ENCODE results near the gene ATP13A3. TPM values are rescaled to one million over a fixed set of nuclear protein-coding genes. Genes with fewer than 3 reads are reported as not detected.

Gene ATP13A3
- total and polyA plus RNA-seq, 9 of the 15 experiments (the other 6 are each of a cell fraction or from before 2014, with no cell fraction given) = 16.6 to 135 (median 86.6) TPM

DNA sequence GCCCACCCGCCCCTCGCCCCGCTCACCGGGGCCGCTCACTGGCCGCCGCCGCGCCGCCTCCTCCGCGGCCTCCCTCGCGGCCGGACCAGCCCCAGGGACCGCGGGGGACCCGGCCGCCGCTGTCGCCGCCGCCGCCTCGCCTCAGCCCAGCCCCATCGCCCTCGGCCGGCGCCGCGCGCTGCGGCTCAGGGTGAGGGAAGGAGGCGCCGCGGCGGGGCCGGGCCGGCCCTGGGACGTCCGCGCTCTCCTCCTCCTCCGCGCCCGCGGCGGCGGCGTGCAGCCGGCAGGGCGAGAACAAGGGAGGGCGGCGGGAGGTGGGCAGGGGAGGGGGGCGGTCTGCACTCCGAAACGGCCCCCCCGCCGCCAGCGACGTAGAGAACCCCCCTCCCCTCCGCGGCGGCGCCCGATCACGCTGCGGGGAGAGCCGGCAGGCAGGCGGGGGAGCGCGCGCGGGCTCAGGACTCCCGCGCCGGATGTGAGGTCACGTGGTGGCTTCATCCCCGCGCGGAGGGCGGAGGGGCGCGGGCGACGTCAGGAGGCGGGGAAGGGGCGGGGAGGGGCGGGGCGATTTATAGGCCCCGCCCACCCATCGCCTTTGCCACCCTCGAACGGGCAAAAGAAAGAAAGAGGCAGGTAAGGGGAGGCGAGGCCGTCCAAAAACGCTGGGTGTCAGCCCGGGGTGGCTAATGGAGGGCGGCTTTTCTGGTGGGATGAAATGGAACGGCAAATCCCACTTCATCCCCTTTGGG, at the start of gene ATP13A3 (continued):
- TF ChIP-seq, protein P1, sequence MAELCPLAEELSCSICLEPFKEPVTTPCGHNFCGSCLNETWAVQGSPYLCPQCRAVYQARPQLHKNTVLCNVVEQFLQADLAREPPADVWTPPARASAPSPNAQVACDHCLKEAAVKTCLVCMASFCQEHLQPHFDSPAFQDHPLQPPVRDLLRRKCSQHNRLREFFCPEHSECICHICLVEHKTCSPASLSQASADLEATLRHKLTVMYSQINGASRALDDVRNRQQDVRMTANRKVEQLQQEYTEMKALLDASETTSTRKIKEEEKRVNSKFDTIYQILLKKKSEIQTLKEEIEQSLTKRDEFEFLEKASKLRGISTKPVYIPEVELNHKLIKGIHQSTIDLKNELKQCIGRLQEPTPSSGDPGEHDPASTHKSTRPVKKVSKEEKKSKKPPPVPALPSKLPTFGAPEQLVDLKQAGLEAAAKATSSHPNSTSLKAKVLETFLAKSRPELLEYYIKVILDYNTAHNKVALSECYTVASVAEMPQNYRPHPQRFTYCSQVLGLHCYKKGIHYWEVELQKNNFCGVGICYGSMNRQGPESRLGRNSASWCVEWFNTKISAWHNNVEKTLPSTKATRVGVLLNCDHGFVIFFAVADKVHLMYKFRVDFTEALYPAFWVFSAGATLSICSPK (IDR thresholded peaks at IDR 0.05; ENCODE audit: borderline replicate concordance) = no peak
- TF ChIP-seq KHSRP (IDR thresholded peaks at IDR 0.05) (no peak), ZNF3 (CRISPR knock-in tag; IDR thresholded peaks at IDR 0.05) (no peak), ZNF589 (CRISPR knock-in tag; IDR thresholded peaks at IDR 0.05; ENCODE audit: low read depth) (0 out of 2 replicates have a peak, but pooled peaks have one; percentile 65), NCOA2 (IDR thresholded peaks at IDR 0.05; ENCODE audit: partially characterized antibody in 2 of 2) (no peak), SMC3 (conservative IDR thresholded peaks at IDR 0.05; ENCODE audit: insufficient read depth, low read depth, low read length) (no peak), FUS (optimal IDR thresholded peaks at IDR 0.05; ENCODE audit: low read depth, low read length) (no peak), RBFOX2 (IDR thresholded peaks at IDR 0.05; ENCODE audit: low read depth, low read length) (peak; percentile 54), TEAD2 (tag; IDR thresholded peaks at IDR 0.05) (no peak), HMG20A (CRISPR knock-in tag; conservative IDR thresholded peaks at IDR 0.05) (no peak), ZFP1 (CRISPR knock-in tag; IDR thresholded peaks at IDR 0.05) (no peak), CBX3 (IDR thresholded peaks at IDR 0.05; ENCODE audit: borderline replicate concordance in 1 of 2, low read length in 2 of 2) (no peak), ZC3H11A (IDR thresholded peaks at IDR 0.05; ENCODE audit: low read depth, low read length) (no peak), MTA2 (IDR thresholded peaks at IDR 0.05; ENCODE audit: low read depth) (no peak), RAD21 (CRISPR knock-in tag; conservative IDR thresholded peaks at IDR 0.05 in 1 of 2, IDR thresholded peaks at IDR 0.05 in 1 of 2) (no peak)
- TF ChIP-seq, protein P2, sequence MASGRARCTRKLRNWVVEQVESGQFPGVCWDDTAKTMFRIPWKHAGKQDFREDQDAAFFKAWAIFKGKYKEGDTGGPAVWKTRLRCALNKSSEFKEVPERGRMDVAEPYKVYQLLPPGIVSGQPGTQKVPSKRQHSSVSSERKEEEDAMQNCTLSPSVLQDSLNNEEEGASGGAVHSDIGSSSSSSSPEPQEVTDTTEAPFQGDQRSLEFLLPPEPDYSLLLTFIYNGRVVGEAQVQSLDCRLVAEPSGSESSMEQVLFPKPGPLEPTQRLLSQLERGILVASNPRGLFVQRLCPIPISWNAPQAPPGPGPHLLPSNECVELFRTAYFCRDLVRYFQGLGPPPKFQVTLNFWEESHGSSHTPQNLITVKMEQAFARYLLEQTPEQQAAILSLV (tag; IDR thresholded peaks at IDR 0.05) = no peak
- TF ChIP-seq, protein P3, sequence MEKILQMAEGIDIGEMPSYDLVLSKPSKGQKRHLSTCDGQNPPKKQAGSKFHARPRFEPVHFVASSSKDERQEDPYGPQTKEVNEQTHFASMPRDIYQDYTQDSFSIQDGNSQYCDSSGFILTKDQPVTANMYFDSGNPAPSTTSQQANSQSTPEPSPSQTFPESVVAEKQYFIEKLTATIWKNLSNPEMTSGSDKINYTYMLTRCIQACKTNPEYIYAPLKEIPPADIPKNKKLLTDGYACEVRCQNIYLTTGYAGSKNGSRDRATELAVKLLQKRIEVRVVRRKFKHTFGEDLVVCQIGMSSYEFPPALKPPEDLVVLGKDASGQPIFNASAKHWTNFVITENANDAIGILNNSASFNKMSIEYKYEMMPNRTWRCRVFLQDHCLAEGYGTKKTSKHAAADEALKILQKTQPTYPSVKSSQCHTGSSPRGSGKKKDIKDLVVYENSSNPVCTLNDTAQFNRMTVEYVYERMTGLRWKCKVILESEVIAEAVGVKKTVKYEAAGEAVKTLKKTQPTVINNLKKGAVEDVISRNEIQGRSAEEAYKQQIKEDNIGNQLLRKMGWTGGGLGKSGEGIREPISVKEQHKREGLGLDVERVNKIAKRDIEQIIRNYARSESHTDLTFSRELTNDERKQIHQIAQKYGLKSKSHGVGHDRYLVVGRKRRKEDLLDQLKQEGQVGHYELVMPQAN (IDR thresholded peaks at IDR 0.05; ENCODE audit: borderline replicate concordance) = no peak
